ENCODE results near the gene ATP2A2.
"Not testable (repeated sequence)": the region's sequence is repeated elsewhere in the genome, so short reads cannot be mapped to it uniquely, and the experiment has no call there.

ATP2A2 gene

DNA sequence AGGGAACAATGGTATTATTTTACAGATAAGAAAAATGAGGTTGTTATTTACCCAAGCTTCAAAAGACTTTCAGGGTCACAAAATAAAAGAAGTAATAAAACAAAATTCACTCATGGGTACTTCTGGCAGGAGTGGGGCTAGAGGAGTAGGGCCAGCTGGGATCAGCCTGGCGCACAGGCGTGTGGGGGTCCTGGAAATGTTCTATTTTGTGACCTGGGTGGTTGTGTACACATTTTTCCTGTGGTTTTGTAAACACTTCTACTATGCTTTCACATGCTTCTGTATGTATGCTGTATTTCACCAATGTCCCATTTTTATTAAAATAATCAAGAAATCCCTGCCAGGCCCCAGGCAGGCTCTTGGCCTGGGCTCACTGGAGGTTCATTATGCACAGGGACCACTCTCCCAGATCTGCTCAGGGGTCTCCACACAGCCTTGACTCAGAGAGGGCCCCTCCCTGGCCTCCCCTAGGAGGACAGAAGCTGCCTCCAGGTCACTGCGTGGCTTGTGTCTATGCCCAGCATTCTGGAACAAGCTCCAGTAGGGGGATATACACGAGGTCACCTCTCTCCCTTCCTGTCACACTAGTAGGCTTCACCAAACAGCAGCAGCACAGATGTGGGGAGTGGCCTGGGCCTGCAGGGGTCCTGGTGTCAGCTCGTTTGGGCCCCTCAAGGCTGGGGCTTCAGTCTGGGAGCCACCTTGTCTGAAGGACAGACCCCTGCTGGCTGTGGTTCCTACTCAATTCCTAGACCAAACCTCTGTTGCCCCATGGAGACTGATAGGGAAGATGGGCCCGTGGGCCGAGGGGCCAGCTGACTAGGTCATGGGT lies 84.7 kb downstream of the ATP2A2 start:
- H3K4me3 ChIP-seq (ENCODE audit: low read depth, low read length), result no peak overlapping the region

GRCh38 chr12:110366321-110367142 lies 85.5 kb downstream of the ATP2A2 start:
- H3K4me3 ChIP-seq (ENCODE audit: low read depth, low read length), result no peak overlapping the region

GRCh38 chr12:110367181-110367864 lies 86.3 kb downstream of the ATP2A2 start:
- no peak overlapping the region for H3K4me3 ChIP-seq (ENCODE audit: low read depth, low read length)

- H3K4me3 ChIP-seq (ENCODE audit: low read depth, low read length), result no peak overlapping the region
Observed at GRCh38 chr12:110369992-110370391, 88.9 kb downstream of the ATP2A2 start.

GRCh38 chr12:110370732-110371231 lies 89.7 kb downstream of the ATP2A2 start:
- no peak overlapping the region for H3K4me3 ChIP-seq (ENCODE audit: low read depth, low read length)

GRCh38 chr12:110371408-110372055 lies 90.5 kb downstream of the ATP2A2 start:
- no peak overlapping the region for H3K4me3 ChIP-seq (ENCODE audit: low read depth, low read length)

DNA sequence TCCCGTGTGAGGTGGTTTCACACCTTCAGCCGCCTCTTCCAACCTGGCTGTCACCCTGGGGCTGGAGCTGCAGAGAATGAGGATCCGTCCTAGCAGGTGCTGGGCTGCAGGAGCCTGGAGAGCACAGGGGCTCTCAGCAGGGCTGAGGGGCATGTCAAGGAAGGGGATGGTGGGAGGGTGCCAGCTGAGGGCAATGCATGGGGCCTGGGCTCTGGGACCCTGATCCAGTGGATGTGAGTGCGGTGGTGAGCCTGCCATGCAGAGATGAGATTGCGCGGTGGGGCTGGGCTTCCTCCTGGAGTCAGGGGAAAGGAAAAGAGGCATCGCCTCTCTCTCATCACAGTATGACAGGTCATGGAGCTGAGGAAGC lies 91.0 kb downstream of the ATP2A2 start:
- H3K4me3 ChIP-seq (ENCODE audit: low read depth, low read length), result no peak overlapping the region

DNA sequence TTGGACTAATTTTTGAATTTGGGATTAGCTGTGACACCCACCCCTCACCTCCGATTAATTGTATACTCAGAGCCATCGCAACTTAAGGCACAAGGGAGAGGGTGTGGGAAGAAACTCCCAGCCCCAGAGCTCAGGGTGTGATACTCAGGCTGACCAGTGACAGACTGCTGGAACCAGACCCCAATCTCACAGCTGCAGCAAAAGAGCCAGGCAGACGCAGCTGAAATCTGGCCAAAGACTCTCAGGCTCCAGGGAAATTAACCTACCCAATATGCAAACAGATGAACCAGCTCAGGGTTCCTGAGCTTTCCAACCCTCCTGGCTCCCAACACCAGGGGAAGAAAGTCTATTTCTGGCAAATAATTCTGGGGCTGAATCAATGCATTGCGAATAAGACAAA lies 92.0 kb downstream of the ATP2A2 start:
- no peak overlapping the region for H3K4me3 ChIP-seq (ENCODE audit: low read depth, low read length)

GRCh38 chr12:110373425-110373824 lies 92.4 kb downstream of the ATP2A2 start:
- no peak overlapping the region for H3K4me3 ChIP-seq (ENCODE audit: low read depth, low read length)

- no peak overlapping the region for H3K4me3 ChIP-seq (ENCODE audit: low read depth, low read length)
Observed at GRCh38 chr12:110373962-110374611, 93.0 kb downstream of the ATP2A2 start.

DNA sequence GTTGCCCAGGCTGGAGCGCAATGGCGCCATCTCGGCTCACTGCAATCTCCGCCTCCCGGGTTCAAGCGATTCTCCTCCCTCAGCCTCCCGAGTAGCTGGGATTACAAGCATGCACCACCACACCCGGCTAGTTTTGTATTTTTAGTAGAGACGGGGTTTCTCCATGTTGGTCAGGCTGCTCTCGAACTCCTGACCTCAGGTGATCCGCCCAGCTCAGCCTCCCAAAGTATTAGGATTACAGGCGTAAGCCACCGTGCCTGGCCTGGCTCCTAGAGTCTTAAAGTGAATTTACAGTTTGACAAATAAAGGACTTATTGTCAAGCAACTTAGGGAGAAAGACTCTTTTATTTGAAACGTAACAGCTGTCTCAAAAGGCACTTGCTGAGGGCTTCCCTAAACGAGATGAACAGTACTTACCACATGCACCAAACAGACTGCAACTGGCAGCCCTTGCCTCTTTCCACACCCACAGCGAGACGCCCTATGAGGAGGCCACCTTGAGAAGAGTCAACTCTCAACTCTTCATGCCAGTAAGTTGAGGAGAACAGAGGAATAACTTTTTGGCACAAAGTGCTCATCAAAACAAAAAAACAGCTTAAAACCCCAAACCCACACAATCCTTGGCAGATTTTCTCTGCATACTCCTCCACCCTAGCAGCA lies 97.2 kb downstream of the ATP2A2 start:
- H3K4me3 ChIP-seq (ENCODE audit: low read depth, low read length), result not testable (repeated sequence)

DNA sequence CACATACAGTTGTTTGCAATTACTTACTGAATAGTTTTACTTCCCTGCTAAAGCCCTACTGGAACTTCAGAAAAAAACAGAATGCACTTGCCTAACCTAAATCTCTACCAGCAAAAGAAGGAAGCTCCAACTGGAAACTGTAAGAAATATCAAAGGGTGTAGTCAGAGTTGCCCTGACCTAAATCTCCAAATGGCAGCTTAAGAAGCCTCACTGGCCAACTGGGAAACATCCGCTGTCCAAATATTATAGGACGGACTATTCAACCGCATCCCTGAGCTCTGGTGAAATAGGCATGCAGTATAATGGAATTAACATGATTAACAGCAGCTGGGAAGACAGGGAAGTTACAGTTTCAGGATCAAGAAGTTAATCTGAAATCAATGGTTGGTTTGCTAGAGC lies 98.2 kb downstream of the ATP2A2 start:
- H3K4me3 ChIP-seq (ENCODE audit: low read depth, low read length), result no peak overlapping the region

GRCh38 chr12:110379631-110380030 lies 98.6 kb downstream of the ATP2A2 start:
- H3K4me3 ChIP-seq (ENCODE audit: low read depth, low read length), result no peak overlapping the region

- no peak overlapping the region for H3K4me3 ChIP-seq (ENCODE audit: low read depth, low read length)
Observed at GRCh38 chr12:110382683-110383082, 101.6 kb downstream of the ATP2A2 start.

Data from iPS-11a (cell line).